Stomach (tissue), 9 donors: ENCODE results near the gene PLCB1. TPM values are rescaled to one million over a fixed set of nuclear protein-coding genes. Genes with fewer than 3 reads are reported as not detected.

ENCODE experiments used
- DNase-seq, 2 donors: peaks; one replicate each; pipeline versions ENCODE4 v3.0.0 to v3.0.0-alpha.2; 2013 to 2019
- H3K27ac ChIP-seq, 5 donors: fragments of 200-600 bp in 4 of 5; sonication (generic) in 4 of 5; one replicate each; pipeline ENCODE4 v1.5.1; 2013 to 2019; ENCODE audit warnings: mild to moderate bottlenecking in 1 of 5, moderate library complexity in 1 of 5
- H3K27me3 ChIP-seq, 3 donors: fragments of 200-600 bp; sonication (generic); one replicate each; pipeline ENCODE4 v1.5.1; 2017 to 2019; ENCODE audit warnings: mixed run types in 1 of 3
- H3K36me3 ChIP-seq, 4 donors: fragments of 200-600 bp; sonication (generic); 1 replicate in 3 of 4; 2 replicates in 1 of 4; pipeline ENCODE4 v1.5.1; 2016 to 2019
- H3K4me1 ChIP-seq, 4 donors: fragments of 200-600 bp; sonication (generic); one replicate each; pipeline ENCODE4 v1.5.1; 2016 to 2019
- H3K4me3 ChIP-seq, 4 donors: fragments of 200-600 bp; sonication (generic) in 3 of 4; one replicate each; pipeline ENCODE4 v1.5.1; 2016 to 2019; ENCODE audit warnings: mild to moderate bottlenecking in 1 of 4
- H3K9me3 ChIP-seq, 4 donors: fragments of 200-600 bp; sonication (generic); one replicate each; pipeline ENCODE4 v1.5.1; 2016 to 2019
- EP300 ChIP-seq: sonication (generic); formaldehyde crosslinking; IDR thresholded peaks from one replicate; pipeline ENCODE4 v1.6.1; 2017; ENCODE audit warnings: antibody characterized with exemption
- POLR2A ChIP-seq, 4 donors: fragments of 450-650 bp; IDR thresholded peaks; one replicate each; pipeline ENCODE4 v1.6.1; 2016; ENCODE audit warnings: antibody characterized with exemption in 4 of 4, control low read depth in 2 of 4, mild to moderate bottlenecking in 1 of 4, moderate library complexity in 1 of 4
- POLR2AphosphoS5 ChIP-seq, 3 donors: sonication (generic); formaldehyde crosslinking; IDR thresholded peaks; one replicate each; pipeline ENCODE4 v1.6.1; 2016; ENCODE audit warnings: antibody characterized with exemption in 3 of 3
- WGBS, 5 donors: extraction: QIAGEN DNeasy Blood & Tissue Kit in 3 of 5; methylation state at CpG; one replicate each; pipeline versions ENCODE4 v1.1.5 to v1.1.7; 2013 to 2018; 5-methylcytosine and 5-hydroxymethylcytosine counted together
- intact Hi-C: fragments of 100-400 bp; cut with DNase I; formaldehyde crosslinking; loops from one replicate; pipeline ENCODE4 v1.15.1; 2023; ENCODE audit warnings: low total_unique reads
- polyA plus RNA-seq, 3 donors: library from polyadenylated mRNA; stranded (reverse); fragments of 200-250 nt; gene quantifications; one replicate each; pipeline ENCODE4 v1.2.3, GENCODE V29; 2013
- total RNA-seq, 5 donors: library from RNA; depleted of rRNA; stranded (reverse); fragments of >200 nt; gene quantifications; one replicate each; pipeline versions ENCODE4 v1.1.0 to v1.2.3, GENCODE V29; 2014 to 2016
- TF ChIP-seq, protein P1 (sequence below), 7 experiments: fragments of 450-650 bp in 4 of 7; fragments of 200-600 bp in 3 of 7; sonication (generic) in 3 of 7; IDR thresholded peaks; one replicate each; pipeline ENCODE4 v1.5.1; 2016 to 2019; ENCODE audit warnings: antibody characterized with exemption in 7 of 7, control low read depth in 2 of 7, mild to moderate bottlenecking in 1 of 7
- donor health status: healthy with polysubstance abuse.
- donor health status: Bipolar disorder and iron deficiency.
- donor health status: healthy.

Gene PLCB1
- total and polyA plus RNA-seq, 8 donors: 4.1 to 66.5 (median 11.7) TPM

DNA sequence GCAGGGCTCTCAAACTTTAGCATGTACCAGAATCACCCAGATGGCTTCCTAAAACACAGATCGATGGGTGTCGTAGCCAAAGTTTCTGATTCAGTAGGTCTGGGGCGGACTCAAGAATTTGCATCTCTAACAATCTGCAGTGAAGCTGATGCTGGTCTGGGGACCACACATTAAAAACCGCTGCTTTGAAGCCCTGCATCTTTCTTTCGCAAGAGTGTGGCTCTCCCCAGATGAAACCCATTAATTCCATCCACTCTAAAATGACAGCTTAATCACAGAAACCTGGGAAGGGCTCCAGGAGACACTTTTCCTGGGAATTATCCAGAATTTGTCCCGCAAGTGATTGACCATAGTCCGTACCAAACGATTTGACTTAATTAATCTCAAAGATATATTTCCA is 617.0 kb downstream of the PLCB1 start:
- no peaks in the 10 kb centered on the region for H3K9me3 ChIP-seq
- WGBS, 5 donors: 69 to 85% (median 70%) methylated on average over 8 of the region's 8 CpGs
- no peak for DNase-seq
- no peak overlapping the region for H3K27ac ChIP-seq
- no peak for TF ChIP-seq EP300
- no peak for TF ChIP-seq POLR2AphosphoS5 (IDR thresholded peaks at IDR 0.05)
- TF ChIP-seq, protein P1, sequence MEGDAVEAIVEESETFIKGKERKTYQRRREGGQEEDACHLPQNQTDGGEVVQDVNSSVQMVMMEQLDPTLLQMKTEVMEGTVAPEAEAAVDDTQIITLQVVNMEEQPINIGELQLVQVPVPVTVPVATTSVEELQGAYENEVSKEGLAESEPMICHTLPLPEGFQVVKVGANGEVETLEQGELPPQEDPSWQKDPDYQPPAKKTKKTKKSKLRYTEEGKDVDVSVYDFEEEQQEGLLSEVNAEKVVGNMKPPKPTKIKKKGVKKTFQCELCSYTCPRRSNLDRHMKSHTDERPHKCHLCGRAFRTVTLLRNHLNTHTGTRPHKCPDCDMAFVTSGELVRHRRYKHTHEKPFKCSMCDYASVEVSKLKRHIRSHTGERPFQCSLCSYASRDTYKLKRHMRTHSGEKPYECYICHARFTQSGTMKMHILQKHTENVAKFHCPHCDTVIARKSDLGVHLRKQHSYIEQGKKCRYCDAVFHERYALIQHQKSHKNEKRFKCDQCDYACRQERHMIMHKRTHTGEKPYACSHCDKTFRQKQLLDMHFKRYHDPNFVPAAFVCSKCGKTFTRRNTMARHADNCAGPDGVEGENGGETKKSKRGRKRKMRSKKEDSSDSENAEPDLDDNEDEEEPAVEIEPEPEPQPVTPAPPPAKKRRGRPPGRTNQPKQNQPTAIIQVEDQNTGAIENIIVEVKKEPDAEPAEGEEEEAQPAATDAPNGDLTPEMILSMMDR (IDR thresholded peaks at IDR 0.05): no peak
- TF ChIP-seq POLR2A (IDR thresholded peaks at IDR 0.05): no peak
- H3K27me3 ChIP-seq: no peaks in the 10 kb centered on the region
- peaks cover 0 to 4% (median 0%) of the 10 kb centered on the region in 4 donors for H3K4me1 ChIP-seq
- no peak overlapping the region for H3K4me3 ChIP-seq
- H3K36me3 ChIP-seq: peaks cover 0 to 4% (median 0%) of the 10 kb centered on the region in 4 donors
- intact Hi-C loops: no loop called here

DNA sequence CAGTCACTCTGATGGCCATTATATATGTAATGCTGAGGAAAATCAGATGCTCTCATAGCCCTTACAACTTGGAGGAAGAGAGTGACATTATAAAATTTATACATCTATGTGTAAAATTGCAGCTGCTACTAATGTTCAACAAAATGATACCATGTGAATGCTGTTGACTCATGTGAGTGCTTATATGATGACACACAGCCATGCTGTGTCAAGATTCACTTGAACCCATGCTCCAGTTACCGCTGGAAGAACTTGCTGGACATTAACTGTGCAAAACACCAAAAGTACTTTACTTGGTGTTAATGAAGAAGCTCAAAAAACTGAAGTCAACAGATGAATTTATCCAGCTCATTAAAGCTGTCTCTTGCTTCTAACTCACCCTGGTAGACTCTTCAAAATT is 617.9 kb downstream of the PLCB1 start:
- TF ChIP-seq POLR2A (IDR thresholded peaks at IDR 0.05): no peak
- TF ChIP-seq, protein P1 (IDR thresholded peaks at IDR 0.05): no peak
- TF ChIP-seq EP300: no peak
- TF ChIP-seq POLR2AphosphoS5 (IDR thresholded peaks at IDR 0.05): no peak
- WGBS, 5 donors: 83 to 97% (median 94%) methylated on average over 1 of the region's 1 CpG
- Histone ChIP-seq H3K9me3 (no peaks in the 10 kb centered on the region), H3K4me3 (no peak overlapping the region), H3K36me3 (peaks cover 0 to 4% (median 0%) of the 10 kb centered on the region in 4 donors), H3K27me3 (no peaks in the 10 kb centered on the region), H3K27ac (no peak overlapping the region), H3K4me1 (peaks cover 0 to 4% (median 0%) of the 10 kb centered on the region in 4 donors)
- DNase-seq: no peak
- intact Hi-C loops: no loop called here

DNA sequence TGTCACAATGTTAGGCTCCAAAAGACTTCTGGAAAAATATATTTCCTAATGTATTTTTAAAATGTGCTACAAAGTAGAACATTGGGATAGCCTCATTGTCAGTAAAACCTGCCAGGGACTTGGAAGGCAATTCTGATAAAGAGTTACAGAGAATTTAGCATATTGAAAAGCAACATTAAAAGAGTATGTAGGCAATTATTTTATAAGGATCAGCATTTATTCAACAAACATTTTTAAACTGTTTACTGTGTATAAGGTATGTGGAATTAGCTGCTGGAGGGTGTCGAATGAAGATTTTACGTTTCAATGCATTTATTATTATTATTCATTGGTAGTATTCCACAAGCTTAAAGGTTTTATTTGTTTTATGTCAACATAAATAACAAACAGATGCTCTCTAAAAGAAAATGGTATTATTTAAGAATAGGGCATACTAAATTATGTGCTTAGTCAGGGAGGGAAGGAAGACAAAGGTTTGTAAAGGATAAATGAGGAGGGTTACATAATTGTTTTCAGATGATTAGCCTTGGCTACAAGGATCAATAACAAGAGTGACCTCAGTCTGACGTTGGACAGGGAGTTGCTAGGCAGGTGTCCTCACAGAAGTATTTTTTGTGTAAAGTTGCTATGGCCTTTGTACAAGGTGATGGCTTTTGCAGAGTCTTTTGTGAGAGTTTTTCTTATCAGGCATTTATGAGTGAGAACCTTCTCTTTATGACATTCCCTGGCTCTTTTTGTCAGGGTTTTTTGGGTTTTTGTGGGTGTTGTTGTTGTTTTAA is 623.5 kb downstream of the PLCB1 start:
- TF ChIP-seq POLR2AphosphoS5 (IDR thresholded peaks at IDR 0.05) (no peak), POLR2A (IDR thresholded peaks at IDR 0.05) (no peak), EP300 (no peak)
- TF ChIP-seq, protein P1 (IDR thresholded peaks at IDR 0.05): no peak

DNA sequence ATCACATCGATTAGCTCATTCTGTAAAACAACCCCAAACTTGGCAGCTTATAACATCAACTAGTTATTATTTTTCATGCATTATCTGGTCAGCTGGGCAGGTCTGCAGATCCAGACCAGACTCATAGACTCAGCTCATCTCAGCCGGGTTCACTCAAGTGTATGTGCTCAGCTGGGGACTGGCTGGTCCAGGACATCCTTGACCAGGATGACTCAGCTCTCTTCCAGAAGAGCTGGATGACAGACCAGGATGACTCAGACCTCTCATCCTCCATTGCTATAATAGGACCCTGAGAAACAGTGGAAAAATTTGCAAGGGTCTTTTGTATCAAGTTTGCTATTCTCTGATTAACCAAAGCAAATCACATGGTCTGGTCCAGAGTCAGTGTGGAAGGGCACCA is 624.3 kb downstream of the PLCB1 start:
- Histone ChIP-seq H3K27ac (no peak overlapping the region), H3K4me3 (no peak overlapping the region), H3K36me3 (peaks cover 0 to 5% (median 0%) of the 10 kb centered on the region in 4 donors), H3K27me3 (no peaks in the 10 kb centered on the region), H3K9me3 (no peaks in the 10 kb centered on the region), H3K4me1 (no peaks in the 10 kb centered on the region)
- 77 to 95% (median 83%) methylated on average over 2 of the region's 2 CpGs for WGBS, 5 donors
- DNase-seq: no peak
- no peak for TF ChIP-seq POLR2A (IDR thresholded peaks at IDR 0.05)
- TF ChIP-seq POLR2AphosphoS5 (IDR thresholded peaks at IDR 0.05): no peak
- TF ChIP-seq, protein P1 (IDR thresholded peaks at IDR 0.05): no peak
- TF ChIP-seq EP300: no peak
- intact Hi-C loops: no loop called here

More for the DNA sequence above, 623.5 kb downstream of the PLCB1 start:
- Histone ChIP-seq H3K4me3 (no peak overlapping the region), H3K36me3 (peaks cover 0 to 5% (median 0%) of the 10 kb centered on the region in 4 donors), H3K27ac (no peak overlapping the region), H3K4me1 (no peaks in the 10 kb centered on the region), H3K27me3 (no peaks in the 10 kb centered on the region), H3K9me3 (no peaks in the 10 kb centered on the region)
- intact Hi-C loops: no loop called here
- 73 to 83% (median 76%) methylated on average over 3 of the region's 3 CpGs for WGBS, 5 donors
- DNase-seq: no peak
